Measurements from ENCODE around the gene IL3.

Gene IL3

GRCh38 chr5:132016721-132017250, 43.7 kb upstream of the IL3 start:
- no peak overlapping the region for H3K4me3 ChIP-seq (ENCODE audit: low read depth, low read length)
- TF ChIP-seq CTCF (IDR thresholded peaks at IDR 0.05; ENCODE audit: borderline replicate concordance, insufficient read depth, low read depth, low read length): no peak

- TF ChIP-seq CTCF (IDR thresholded peaks at IDR 0.05; ENCODE audit: borderline replicate concordance, insufficient read depth, low read depth, low read length): no peak
- no peak overlapping the region for H3K4me3 ChIP-seq (ENCODE audit: low read depth, low read length)
These were observed 43.1 kb upstream of the IL3 start for GRCh38 chr5:132017316-132017715.

GRCh38 chr5:132017738-132018625, 42.5 kb upstream of the IL3 start:
- TF ChIP-seq CTCF (IDR thresholded peaks at IDR 0.05; ENCODE audit: borderline replicate concordance, insufficient read depth, low read depth, low read length): no peak
- H3K4me3 ChIP-seq (ENCODE audit: low read depth, low read length): no peak overlapping the region

GRCh38 chr5:132019337-132019736, 41.1 kb upstream of the IL3 start:
- TF ChIP-seq CTCF (IDR thresholded peaks at IDR 0.05; ENCODE audit: borderline replicate concordance, insufficient read depth, low read depth, low read length): no peak
- no peak overlapping the region for H3K4me3 ChIP-seq (ENCODE audit: low read depth, low read length)

- H3K4me3 ChIP-seq (ENCODE audit: low read depth, low read length): no peak overlapping the region
These were observed 40.4 kb upstream of the IL3 start for GRCh38 chr5:132019857-132020555.

GRCh38 chr5:132020568-132021339, 39.7 kb upstream of the IL3 start:
- TF ChIP-seq CTCF (IDR thresholded peaks at IDR 0.05; ENCODE audit: borderline replicate concordance, insufficient read depth, low read depth, low read length): no peak

More at GRCh38 chr5:132019857-132020555, 40.4 kb upstream of the IL3 start:
- TF ChIP-seq CTCF (IDR thresholded peaks at IDR 0.05; ENCODE audit: borderline replicate concordance, insufficient read depth, low read depth, low read length): no peak

More at GRCh38 chr5:132020568-132021339, 39.7 kb upstream of the IL3 start:
- H3K4me3 ChIP-seq (ENCODE audit: low read depth, low read length): no peak overlapping the region
